IPS-20b (cell line): ENCODE data around the gene ZNF205.

Experiments used
- H3K27ac ChIP-seq: one replicate; pipeline ENCODE4 v1.5.1; 2013; ENCODE audit warnings: low read length
- H3K27me3 ChIP-seq: 2 replicates; pipeline ENCODE4 v1.6.1; 2013; ENCODE audit warnings: mild to moderate bottlenecking, low read length, inconsistent platforms; ENCODE audit not compliant: insufficient read depth
- H3K36me3 ChIP-seq: 2 replicates; pipeline ENCODE4 v1.6.1; 2013; ENCODE audit warnings: low read depth, mild to moderate bottlenecking, inconsistent platforms, low read length, moderate library complexity; ENCODE audit not compliant: insufficient read depth
- H3K4me1 ChIP-seq: 2 replicates; pipeline ENCODE4 v1.6.1; 2013; ENCODE audit warnings: mild to moderate bottlenecking, control low read depth, inconsistent platforms, low read length, moderate library complexity; ENCODE audit not compliant: insufficient read depth
- H3K4me3 ChIP-seq: 2 replicates; pipeline ENCODE4 v1.5.1; 2013; ENCODE audit warnings: mild to moderate bottlenecking, low read length, inconsistent platforms
- H3K9ac ChIP-seq: 2 replicates; pipeline ENCODE4 v1.6.1; 2013; ENCODE audit warnings: low read depth, mild to moderate bottlenecking, inconsistent platforms, low read length, moderate library complexity
- H3K9me3 ChIP-seq: 2 replicates; pipeline ENCODE4 v1.6.1; 2013; ENCODE audit warnings: mild to moderate bottlenecking, low read depth, low read length, inconsistent platforms; ENCODE audit not compliant: insufficient read depth

Gene ZNF205

GRCh38 chr16:3096362-3096761 is 16.0 kb upstream of the ZNF205 start:
- Histone ChIP-seq H3K4me3 (peak overlapping the region; percentile 97; the same call in 1 of the 2 replicates), H3K9ac (peak overlapping the region; percentile 39; the same call in 1 of the 2 replicates), H3K27ac (peak overlapping the region; percentile 99), H3K4me1 (peaks cover 20% of the 10 kb centered on the region), H3K27me3 (no peaks in the 10 kb centered on the region), H3K36me3 (peaks cover 51% of the 10 kb centered on the region), H3K9me3 (no peaks in the 10 kb centered on the region)

GRCh38 chr16:3097266-3097665 is 15.1 kb upstream of the ZNF205 start:
- Histone ChIP-seq H3K27me3 (no peaks in the 10 kb centered on the region), H3K27ac (peak overlapping the region; percentile 99), H3K4me1 (peaks cover 20% of the 10 kb centered on the region), H3K36me3 (peaks cover 42% of the 10 kb centered on the region), H3K9ac (peak overlapping the region; percentile 98), H3K9me3 (no peaks in the 10 kb centered on the region), H3K4me3 (peak overlapping the region; percentile 97)

GRCh38 chr16:3098459-3099394 is 13.7 kb upstream of the ZNF205 start, which contains the start of gene ZSCAN10:
Gene ZSCAN10 (minus strand): TSS chr16:3099294. CDS start chr16:3092937, 6,357 bp downstream.
- peak within 1 kb of the TSS; percentile 97 for H3K4me3 ChIP-seq
- H3K36me3 ChIP-seq: peaks cover 28% of the 10 kb centered on the region
- H3K9ac ChIP-seq: peak within 1 kb of the TSS; percentile 98
- peak within 1 kb of the TSS; percentile 99 for H3K27ac ChIP-seq
- peaks cover 20% of the 10 kb centered on the region for H3K4me1 ChIP-seq
- no peaks in the 10 kb centered on the region for H3K9me3 ChIP-seq
- no peaks in the 10 kb centered on the region for H3K27me3 ChIP-seq

- Histone ChIP-seq H3K4me1 (peaks cover 20% of the 10 kb centered on the region), H3K4me3 (peak overlapping the region; percentile 97), H3K36me3 (peaks cover 24% of the 10 kb centered on the region), H3K9me3 (no peaks in the 10 kb centered on the region), H3K27me3 (no peaks in the 10 kb centered on the region), H3K27ac (peak overlapping the region; percentile 99), H3K9ac (peak overlapping the region; percentile 98)
Measured at GRCh38 chr16:3099395-3099731, 13.0 kb upstream of the ZNF205 start.

- H3K27ac ChIP-seq: peak overlapping the region; percentile 99
- peak overlapping the region; percentile 98 for H3K9ac ChIP-seq
- H3K9me3 ChIP-seq: no peaks in the 10 kb centered on the region
- H3K36me3 ChIP-seq: peaks cover 19% of the 10 kb centered on the region
- H3K4me1 ChIP-seq: peaks cover 20% of the 10 kb centered on the region
- no peaks in the 10 kb centered on the region for H3K27me3 ChIP-seq
- peak overlapping the region; percentile 97 for H3K4me3 ChIP-seq
Measured at GRCh38 chr16:3099732-3100499, 12.5 kb upstream of the ZNF205 start.

- Histone ChIP-seq H3K4me1 (peaks cover 23% of the 10 kb centered on the region), H3K9me3 (no peaks in the 10 kb centered on the region), H3K9ac (no peak overlapping the region), H3K4me3 (no peak overlapping the region), H3K27ac (no peak overlapping the region), H3K36me3 (peaks cover 16% of the 10 kb centered on the region), H3K27me3 (no peaks in the 10 kb centered on the region)
Measured at GRCh38 chr16:3101018-3101840, 11.2 kb upstream of the ZNF205 start.

GRCh38 chr16:3101841-3102470 is 10.4 kb upstream of the ZNF205 start:
- no peak overlapping the region for H3K4me3 ChIP-seq
- H3K9ac ChIP-seq: peak overlapping the region; percentile 13; the same call in 1 of the 2 replicates
- H3K27ac ChIP-seq: peak overlapping the region; percentile 85

GRCh38 chr16:3106205-3106928 is 6.0 kb upstream of the ZNF205 start:
- peak overlapping the region; percentile 79 for H3K4me3 ChIP-seq
- peaks cover 4% of the 10 kb centered on the region; the same call in 1 of the 2 replicates for H3K27me3 ChIP-seq
- H3K4me1 ChIP-seq: peaks cover 5% of the 10 kb centered on the region; the same call in 1 of the 2 replicates
- H3K9me3 ChIP-seq: no peaks in the 10 kb centered on the region
- peak overlapping the region; percentile 90; the same call in 1 of the 2 replicates for H3K9ac ChIP-seq
- peak overlapping the region; percentile 54 for H3K27ac ChIP-seq
- no peaks in the 10 kb centered on the region for H3K36me3 ChIP-seq

More at GRCh38 chr16:3101841-3102470, 10.4 kb upstream of the ZNF205 start:
- Histone ChIP-seq H3K27me3 (no peaks in the 10 kb centered on the region), H3K9me3 (no peaks in the 10 kb centered on the region), H3K36me3 (peaks cover 9% of the 10 kb centered on the region), H3K4me1 (peaks cover 19% of the 10 kb centered on the region)

GRCh38 chr16:3112881-3113574 is 642 bp downstream of the ZNF205 start:
- Histone ChIP-seq H3K4me3 (peak overlapping the region; percentile 96), H3K9ac (peak overlapping the region; percentile 89), H3K27ac (peak overlapping the region; percentile 72)

More at GRCh38 chr16:3112881-3113574, 642 bp downstream of the ZNF205 start:
- Histone ChIP-seq H3K27me3 (no peaks in the 10 kb centered on the region), H3K36me3 (peaks cover 29% of the 10 kb centered on the region), H3K9me3 (no peaks in the 10 kb centered on the region), H3K4me1 (peaks cover 5% of the 10 kb centered on the region)
